Fibroblast of lung (primary cell): ENCODE measurements around the gene SNX5. TPM values are rescaled to one million over a fixed set of nuclear protein-coding genes. Genes with fewer than 3 reads are reported as not detected.

Source experiments
- DNase-seq, 2 donors: peaks; one replicate each; pipeline versions ENCODE4 v3.0.0 to v3.0.0-alpha.2; 2010; ENCODE audit warnings: low read depth in 2 of 2
- H2AFZ ChIP-seq: 2 replicates; pipeline ENCODE4 v1.5.1; 2012; ENCODE audit warnings: low read length, control low read depth, inconsistent platforms
- H3K27ac ChIP-seq: 2 replicates; pipeline ENCODE4 v1.5.1; 2011; ENCODE audit warnings: low read length, control low read depth; ENCODE audit not compliant: insufficient read depth
- H3K27me3 ChIP-seq: 2 replicates; pipeline ENCODE4 v1.5.1; 2011; ENCODE audit warnings: mild to moderate bottlenecking, low read length; ENCODE audit not compliant: control insufficient read depth, insufficient read depth
- H3K36me3 ChIP-seq: 2 replicates; pipeline ENCODE4 v1.5.1; 2011; ENCODE audit warnings: low read length; ENCODE audit not compliant: control insufficient read depth, insufficient read depth
- H3K4me1 ChIP-seq: 2 replicates; pipeline ENCODE4 v1.5.1; 2011; ENCODE audit warnings: low read length; ENCODE audit not compliant: control insufficient read depth, insufficient read depth; ENCODE audit errors: extremely low read depth
- H3K4me2 ChIP-seq: 2 replicates; pipeline ENCODE4 v1.5.1; 2011; ENCODE audit warnings: low read length, control low read depth; ENCODE audit not compliant: insufficient read depth; ENCODE audit errors: extremely low read depth
- H3K4me3 ChIP-seq, 4 experiments: fragments of 200-600 bp in 1 of 4; sonication (generic) in 1 of 4; replicated peaks in 1 of 4; 2 replicates each; pipeline ENCODE4 v1.5.1; 2011 to 2016; ENCODE audit warnings: low read length in 4 of 4, low read depth in 3 of 4, mild to moderate bottlenecking in 3 of 4, control low read depth in 2 of 4, inconsistent platforms in 1 of 4, mixed read lengths in 1 of 4; ENCODE audit not compliant: insufficient read depth in 1 of 4; ENCODE audit errors: control extremely low read depth in 1 of 4
- H3K79me2 ChIP-seq: 2 replicates; pipeline ENCODE4 v1.5.1; 2012; ENCODE audit warnings: mild to moderate bottlenecking, low read length, inconsistent platforms; ENCODE audit not compliant: control insufficient read depth, insufficient read depth
- H3K9ac ChIP-seq: 2 replicates; pipeline ENCODE4 v1.5.1; 2011; ENCODE audit warnings: mild to moderate bottlenecking, low read length, control low read depth; ENCODE audit not compliant: insufficient read depth
- H3K9me3 ChIP-seq: 2 replicates; pipeline ENCODE4 v1.5.1; 2012; ENCODE audit warnings: low read depth, low read length; ENCODE audit not compliant: control insufficient read depth, insufficient read depth
- H4K20me1 ChIP-seq: 2 replicates; pipeline ENCODE4 v1.5.1; 2011; ENCODE audit warnings: low read length; ENCODE audit not compliant: control insufficient read depth, insufficient read depth; ENCODE audit errors: extremely low read depth
- EZH2 ChIP-seq: IDR thresholded peaks from 2 replicates; pipeline ENCODE4 v1.5.1; 2012; ENCODE audit warnings: low read length, control low read depth, mild to moderate bottlenecking; ENCODE audit errors: missing control alignments
- polyA minus RNA-seq: library from RNA; depleted of rRNA, polyadenylated mRNA; stranded (reverse); fragments of >200 nt; gene quantifications from 2 replicates; pipeline ENCODE4 v1.2.3, GENCODE V29; 2011; ENCODE audit warnings: low replicate concordance
- polyA plus RNA-seq, 2 donors: library from polyadenylated mRNA; depleted of rRNA in 1 of 2; stranded (reverse) in 1 of 2; unstranded in 1 of 2; fragments of >200 nt; gene quantifications; 2 replicates each; pipeline ENCODE4 v1.2.1, GENCODE V29; 2011 to 2012; ENCODE audit warnings: missing spikeins in 1 of 2
- total RNA-seq: library from RNA; depleted of rRNA; stranded (reverse); fragments of >200 nt; gene quantifications from 2 replicates; pipeline ENCODE4 v1.2.1, GENCODE V29; 2014
- TF ChIP-seq, protein P1 (sequence below), 2 donors: IDR thresholded peaks in 1 of 2; conservative IDR thresholded peaks in 1 of 2; 1 replicate in 1 of 2; 2 replicates in 1 of 2; pipeline ENCODE4 v1.5.1; 2011 to 2012; ENCODE audit warnings: low read length in 2 of 2, control low read depth in 1 of 2, inconsistent platforms in 1 of 2, low read depth in 1 of 2, mild to moderate bottlenecking in 1 of 2

SNX5 gene
- 122 and 127 TPM in 2 replicates for total RNA-seq
- 73.5 and 76.7 TPM in 2 replicates for polyA plus RNA-seq
- polyA plus RNA-seq (2012): 67.1 and 74.4 TPM in 2 replicates
- 28.0 and 31.7 TPM in 2 replicates for polyA minus RNA-seq

DNA sequence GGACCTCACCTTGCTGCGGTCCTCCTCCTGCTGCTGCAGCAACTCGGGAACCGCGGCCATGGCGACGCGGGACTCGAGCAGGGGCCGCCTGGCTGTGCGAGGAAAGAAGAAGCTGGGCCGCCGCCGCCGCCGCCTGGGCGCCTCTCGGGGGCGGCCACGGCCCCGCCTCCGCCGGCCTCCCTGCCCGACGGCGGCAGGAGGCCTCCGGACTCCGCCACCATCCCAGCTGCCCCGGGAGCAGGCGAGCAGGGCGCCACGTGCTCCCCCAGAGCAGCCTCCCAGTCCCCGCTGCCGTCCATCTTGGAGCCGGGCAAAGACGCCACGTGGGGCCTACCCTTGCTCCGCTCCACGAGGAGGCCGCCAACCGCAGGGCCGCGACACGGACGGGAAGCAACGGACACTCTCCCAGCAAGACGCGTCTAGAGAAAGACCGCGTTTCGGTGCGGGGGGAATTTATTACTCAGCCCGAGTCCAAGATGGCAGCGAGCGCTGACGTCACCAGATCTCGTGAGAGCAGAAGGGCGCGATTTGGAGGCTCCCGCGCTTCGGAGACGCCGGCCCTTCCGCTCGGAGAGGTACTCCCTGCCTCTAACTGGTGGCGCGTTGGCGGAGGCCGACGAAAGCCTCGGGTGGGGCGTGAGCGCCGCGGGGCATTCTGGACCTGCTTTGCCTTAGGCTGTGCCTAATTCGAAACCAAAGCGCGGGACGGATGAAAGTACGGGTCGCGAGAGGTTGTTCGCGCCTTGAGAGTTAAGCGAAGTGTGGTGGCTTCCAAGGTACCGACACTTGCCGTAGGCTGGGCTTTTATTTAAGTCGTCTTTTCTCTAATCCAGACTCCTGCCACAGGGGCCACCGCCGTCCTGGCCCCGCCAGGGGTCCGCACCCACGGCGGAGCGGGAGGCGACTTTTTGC lies at the start of gene SNX5, which contains the start of gene MGME1:
SNX5 (minus strand) TSS at position 429 of the 912 bp plus-strand sequence; CDS start at position 60, 369 bp downstream.
MGME1 (plus strand) TSS at position 653 of the 912 bp plus-strand sequence. CDS start 842 bp downstream, outside the sequence.
- Histone ChIP-seq H3K36me3 (no peaks in the 10 kb centered on the region), H4K20me1 (no peaks in the 10 kb centered on the region), H3K4me1 (peaks cover 7% of the 10 kb centered on the region), H2AFZ (peak within 1 kb of the TSS; percentile 84), H3K27me3 (no peaks in the 10 kb centered on the region), H3K79me2 (peaks cover 84% of the 10 kb centered on the region), H3K9me3 (no peaks in the 10 kb centered on the region), H3K4me2 (peak within 1 kb of the TSS; percentile 97), H3K9ac (peak within 1 kb of the TSS; percentile 100), H3K4me3 (peak within 1 kb of the TSS; percentile 67 to 98 (median 87)), H3K27ac (peak within 1 kb of the TSS; percentile 99)
- peak; percentile 99 for DNase-seq
- no peak for TF ChIP-seq EZH2
- TF ChIP-seq, protein P1, sequence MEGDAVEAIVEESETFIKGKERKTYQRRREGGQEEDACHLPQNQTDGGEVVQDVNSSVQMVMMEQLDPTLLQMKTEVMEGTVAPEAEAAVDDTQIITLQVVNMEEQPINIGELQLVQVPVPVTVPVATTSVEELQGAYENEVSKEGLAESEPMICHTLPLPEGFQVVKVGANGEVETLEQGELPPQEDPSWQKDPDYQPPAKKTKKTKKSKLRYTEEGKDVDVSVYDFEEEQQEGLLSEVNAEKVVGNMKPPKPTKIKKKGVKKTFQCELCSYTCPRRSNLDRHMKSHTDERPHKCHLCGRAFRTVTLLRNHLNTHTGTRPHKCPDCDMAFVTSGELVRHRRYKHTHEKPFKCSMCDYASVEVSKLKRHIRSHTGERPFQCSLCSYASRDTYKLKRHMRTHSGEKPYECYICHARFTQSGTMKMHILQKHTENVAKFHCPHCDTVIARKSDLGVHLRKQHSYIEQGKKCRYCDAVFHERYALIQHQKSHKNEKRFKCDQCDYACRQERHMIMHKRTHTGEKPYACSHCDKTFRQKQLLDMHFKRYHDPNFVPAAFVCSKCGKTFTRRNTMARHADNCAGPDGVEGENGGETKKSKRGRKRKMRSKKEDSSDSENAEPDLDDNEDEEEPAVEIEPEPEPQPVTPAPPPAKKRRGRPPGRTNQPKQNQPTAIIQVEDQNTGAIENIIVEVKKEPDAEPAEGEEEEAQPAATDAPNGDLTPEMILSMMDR (conservative IDR thresholded peaks at IDR 0.05 in 1 of 2, IDR thresholded peaks at IDR 0.05 in 1 of 2; ENCODE audit: low read depth in 1 of 2, low read length in 2 of 2): no peak

GRCh38 chr20:18018100-18018499 lies 49.5 kb upstream of the SNX5 start:
- no peak for DNase-seq
- H3K36me3 ChIP-seq: no peaks in the 10 kb centered on the region
- no peaks in the 10 kb centered on the region for H3K9me3 ChIP-seq
- H3K27me3 ChIP-seq: no peaks in the 10 kb centered on the region
- no peak for TF ChIP-seq EZH2
- no peak overlapping the region for H3K4me3 ChIP-seq
- no peaks in the 10 kb centered on the region for H3K4me1 ChIP-seq
- H3K9ac ChIP-seq: no peak overlapping the region
- H2AFZ ChIP-seq: no peak overlapping the region
- H3K4me2 ChIP-seq: no peak overlapping the region
- no peaks in the 10 kb centered on the region for H4K20me1 ChIP-seq
- H3K79me2 ChIP-seq: no peaks in the 10 kb centered on the region
- H3K27ac ChIP-seq: no peak overlapping the region

DNA sequence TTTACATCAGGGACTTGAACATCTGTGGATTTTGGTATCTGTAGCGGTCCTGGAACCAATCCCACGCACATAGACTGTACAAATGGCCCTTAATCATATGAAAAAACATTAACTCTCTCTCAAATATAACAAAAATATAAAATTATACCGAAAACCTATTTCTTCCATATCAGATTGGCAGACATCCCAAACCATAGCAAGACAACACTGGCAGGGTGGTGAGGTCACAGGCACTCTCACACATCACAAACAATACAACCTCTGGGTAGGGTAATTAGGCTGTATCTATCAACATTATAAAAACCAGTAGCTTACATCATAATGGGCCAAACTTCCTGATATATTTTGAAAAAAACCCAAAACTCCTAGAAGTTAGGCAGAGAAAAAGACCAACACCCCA lies 48.2 kb upstream of the SNX5 start:
- no peak overlapping the region for H3K4me3 ChIP-seq
- no peak overlapping the region for H2AFZ ChIP-seq
- no peaks in the 10 kb centered on the region for H3K9me3 ChIP-seq
- H3K79me2 ChIP-seq: no peaks in the 10 kb centered on the region
- H3K36me3 ChIP-seq: no peaks in the 10 kb centered on the region
- no peak for DNase-seq
- no peak overlapping the region for H3K4me2 ChIP-seq
- no peak overlapping the region for H3K9ac ChIP-seq
- no peak overlapping the region for H3K27ac ChIP-seq
- H4K20me1 ChIP-seq: no peaks in the 10 kb centered on the region
- no peak for TF ChIP-seq EZH2
- TF ChIP-seq, protein P1 (conservative IDR thresholded peaks at IDR 0.05 in 1 of 2, IDR thresholded peaks at IDR 0.05 in 1 of 2; ENCODE audit: low read depth in 1 of 2, low read length in 2 of 2): no peak
- no peaks in the 10 kb centered on the region for H3K27me3 ChIP-seq
- no peaks in the 10 kb centered on the region for H3K4me1 ChIP-seq
